Mammary epithelial cell (primary cell): ENCODE data around the gene NID1.

Experiments used
- EZH2 ChIP-seq: IDR thresholded peaks from 2 replicates; pipeline ENCODE4 v1.6.1; 2012; ENCODE audit warnings: low read length, inconsistent platforms, borderline replicate concordance
- TF ChIP-seq, protein P1 (sequence below), 2 donors: IDR thresholded peaks in 1 of 2; conservative IDR thresholded peaks in 1 of 2; 2 replicates each; pipeline ENCODE4 v1.5.1; 2011 to 2012; ENCODE audit warnings: inconsistent platforms in 2 of 2, low read length in 2 of 2, mild to moderate bottlenecking in 2 of 2, control low read depth in 1 of 2, low read depth in 1 of 2; ENCODE audit not compliant: insufficient read depth in 1 of 2; ENCODE audit errors: extremely low read depth in 1 of 2

GRCh38 chr1:235950318-235950717 is 114.6 kb downstream of the NID1 start:
- TF ChIP-seq, protein P1, sequence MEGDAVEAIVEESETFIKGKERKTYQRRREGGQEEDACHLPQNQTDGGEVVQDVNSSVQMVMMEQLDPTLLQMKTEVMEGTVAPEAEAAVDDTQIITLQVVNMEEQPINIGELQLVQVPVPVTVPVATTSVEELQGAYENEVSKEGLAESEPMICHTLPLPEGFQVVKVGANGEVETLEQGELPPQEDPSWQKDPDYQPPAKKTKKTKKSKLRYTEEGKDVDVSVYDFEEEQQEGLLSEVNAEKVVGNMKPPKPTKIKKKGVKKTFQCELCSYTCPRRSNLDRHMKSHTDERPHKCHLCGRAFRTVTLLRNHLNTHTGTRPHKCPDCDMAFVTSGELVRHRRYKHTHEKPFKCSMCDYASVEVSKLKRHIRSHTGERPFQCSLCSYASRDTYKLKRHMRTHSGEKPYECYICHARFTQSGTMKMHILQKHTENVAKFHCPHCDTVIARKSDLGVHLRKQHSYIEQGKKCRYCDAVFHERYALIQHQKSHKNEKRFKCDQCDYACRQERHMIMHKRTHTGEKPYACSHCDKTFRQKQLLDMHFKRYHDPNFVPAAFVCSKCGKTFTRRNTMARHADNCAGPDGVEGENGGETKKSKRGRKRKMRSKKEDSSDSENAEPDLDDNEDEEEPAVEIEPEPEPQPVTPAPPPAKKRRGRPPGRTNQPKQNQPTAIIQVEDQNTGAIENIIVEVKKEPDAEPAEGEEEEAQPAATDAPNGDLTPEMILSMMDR (conservative IDR thresholded peaks at IDR 0.05 in 1 of 2, IDR thresholded peaks at IDR 0.05 in 1 of 2; ENCODE audit: extremely low read depth in 1 of 2, insufficient read depth in 1 of 2, low read depth in 1 of 2, low read length in 2 of 2), result no peak
- no peak for TF ChIP-seq EZH2
